ENCODE measurements around the gene DSCAM.

DNA sequence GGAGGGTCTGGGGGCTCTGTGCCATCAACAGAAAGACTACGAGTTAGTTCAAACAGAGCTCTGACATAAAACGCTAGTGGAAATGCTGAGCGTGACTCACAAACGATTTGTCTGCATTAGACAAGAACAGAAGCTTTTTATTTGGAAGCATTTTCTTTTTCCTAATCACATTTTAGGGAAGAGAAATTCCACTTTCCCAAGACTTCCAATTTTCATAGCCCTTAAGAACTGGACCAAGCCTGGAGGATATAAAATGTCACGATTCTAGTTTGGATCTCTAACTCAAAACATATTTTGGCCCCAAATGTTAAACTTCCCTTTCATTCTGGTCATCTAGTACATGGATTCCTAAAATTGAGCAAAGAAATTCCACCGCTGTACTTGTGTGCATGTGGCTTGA lies 659.7 kb downstream of the DSCAM start:
- TF ChIP-seq, protein P1, sequence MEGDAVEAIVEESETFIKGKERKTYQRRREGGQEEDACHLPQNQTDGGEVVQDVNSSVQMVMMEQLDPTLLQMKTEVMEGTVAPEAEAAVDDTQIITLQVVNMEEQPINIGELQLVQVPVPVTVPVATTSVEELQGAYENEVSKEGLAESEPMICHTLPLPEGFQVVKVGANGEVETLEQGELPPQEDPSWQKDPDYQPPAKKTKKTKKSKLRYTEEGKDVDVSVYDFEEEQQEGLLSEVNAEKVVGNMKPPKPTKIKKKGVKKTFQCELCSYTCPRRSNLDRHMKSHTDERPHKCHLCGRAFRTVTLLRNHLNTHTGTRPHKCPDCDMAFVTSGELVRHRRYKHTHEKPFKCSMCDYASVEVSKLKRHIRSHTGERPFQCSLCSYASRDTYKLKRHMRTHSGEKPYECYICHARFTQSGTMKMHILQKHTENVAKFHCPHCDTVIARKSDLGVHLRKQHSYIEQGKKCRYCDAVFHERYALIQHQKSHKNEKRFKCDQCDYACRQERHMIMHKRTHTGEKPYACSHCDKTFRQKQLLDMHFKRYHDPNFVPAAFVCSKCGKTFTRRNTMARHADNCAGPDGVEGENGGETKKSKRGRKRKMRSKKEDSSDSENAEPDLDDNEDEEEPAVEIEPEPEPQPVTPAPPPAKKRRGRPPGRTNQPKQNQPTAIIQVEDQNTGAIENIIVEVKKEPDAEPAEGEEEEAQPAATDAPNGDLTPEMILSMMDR (IDR thresholded peaks at IDR 0.05; ENCODE audit: insufficient read depth, low read length, poor library complexity, severe bottlenecking), result no peak
- TF ChIP-seq EZH2phosphoT487 (conservative IDR thresholded peaks at IDR 0.05; ENCODE audit: low read length), result no peak

Measured in SU-DHL-6 (cell line).